IMR-90 (cell line): ENCODE data around the gene TVP23A. TPM values are rescaled to one million over a fixed set of nuclear protein-coding genes. Genes with fewer than 3 reads are reported as not detected.
"Not testable (repeated sequence)": the region's sequence is repeated elsewhere in the genome, so short reads cannot be mapped to it uniquely, and the experiment has no call there.

Experiments used
- ATAC-seq: fragments of 200-7000 bp; cut with Tn5 transposase; 2 replicates; pipeline ENCODE4 v1.9.1; 2020; ENCODE audit warnings: low read depth, mild to moderate bottlenecking, moderate library complexity
- BruUV-seq: library from RNA; stranded (reverse); fragments of 400-500 nt; replicated peaks from 2 replicates; lab custom pipeline; 2021; lab: Mats Ljungman, UMichigan
- CTCF ChIA-PET: fragments of 300-600 bp; formaldehyde crosslinking; extraction: SDS; loops from one replicate; lab custom pipeline; 2021; ENCODE audit warnings: antibody characterized with exemption; lab: Yijun Ruan, JAX
- POLR2A ChIA-PET: fragments of 300-600 bp; sonication (Branson Sonifier 250); formaldehyde crosslinking; loops from one replicate; lab custom pipeline; 2022; ENCODE audit warnings: antibody characterized with exemption; ENCODE audit not compliant: unreplicated experiment; lab: Charles Lee
- DNase-seq: peaks from one replicate; pipeline ENCODE4 v3.0.0; 2013
- H2AFZ ChIP-seq: replicated peaks from 2 replicates; pipeline ENCODE3; 2013; ENCODE audit warnings: low read length, mild to moderate bottlenecking; ENCODE audit not compliant: poor library complexity
- H2AK5ac ChIP-seq: 2 replicates; pipeline ENCODE4 v1.6.1; 2013; ENCODE audit warnings: low read depth, low read length, inconsistent platforms
- H2AK9ac ChIP-seq: replicated peaks from 2 replicates; pipeline ENCODE3; 2013; ENCODE audit warnings: mild to moderate bottlenecking, low read depth, low read length, moderate library complexity; ENCODE audit not compliant: poor library complexity
- H2BK120ac ChIP-seq: 2 replicates; pipeline ENCODE4 v1.6.1; 2013; ENCODE audit warnings: low read depth, low read length, inconsistent platforms
- H2BK15ac ChIP-seq: 3 replicates; pipeline ENCODE4 v1.6.1; 2013; ENCODE audit warnings: low read depth, low read length, inconsistent platforms
- H2BK20ac ChIP-seq: 2 replicates; pipeline ENCODE4 v1.6.1; 2013; ENCODE audit warnings: low read depth, mild to moderate bottlenecking, inconsistent platforms, low read length, moderate library complexity
- H2BK5ac ChIP-seq: 2 replicates; pipeline ENCODE4 v1.6.1; 2013; ENCODE audit warnings: mild to moderate bottlenecking, low read depth, low read length, inconsistent platforms; ENCODE audit not compliant: poor library complexity, severe bottlenecking
- H3K14ac ChIP-seq: replicated peaks from 2 replicates; pipeline ENCODE4 v1.6.1; 2013; ENCODE audit warnings: low read depth, low read length, inconsistent platforms
- H3K18ac ChIP-seq: 2 replicates; pipeline ENCODE4 v1.6.1; 2013; ENCODE audit warnings: low read depth, low read length, control low read depth
- H3K23ac ChIP-seq: 2 replicates; pipeline ENCODE4 v1.6.1; 2013; ENCODE audit warnings: low read depth, low read length, inconsistent platforms
- H3K27ac ChIP-seq: 2 replicates; pipeline ENCODE4 v1.5.1; 2013; ENCODE audit warnings: mild to moderate bottlenecking, control low read depth, low read length; ENCODE audit not compliant: insufficient read depth
- H3K27me3 ChIP-seq: 2 replicates; pipeline ENCODE4 v1.6.1; 2013; ENCODE audit warnings: low read length; ENCODE audit not compliant: control insufficient read depth, insufficient read depth
- H3K36me3 ChIP-seq: 2 replicates; pipeline ENCODE4 v1.6.1; 2013; ENCODE audit warnings: low read length, mixed read lengths; ENCODE audit not compliant: control insufficient read depth, insufficient read depth
- H3K4ac ChIP-seq: 2 replicates; pipeline ENCODE4 v1.6.1; 2013; ENCODE audit warnings: low read depth, low read length, inconsistent platforms
- H3K4me1 ChIP-seq: 2 replicates; pipeline ENCODE4 v1.6.1; 2013; ENCODE audit warnings: low read length, mixed read lengths; ENCODE audit not compliant: control insufficient read depth, insufficient read depth
- H3K4me2 ChIP-seq: 2 replicates; pipeline ENCODE4 v1.6.1; 2013; ENCODE audit warnings: low read depth, mild to moderate bottlenecking, control low read depth, low read length, moderate library complexity
- H3K4me3 ChIP-seq: 2 replicates; pipeline ENCODE4 v1.5.1; 2013; ENCODE audit warnings: low read depth, mild to moderate bottlenecking, control low read depth, low read length, moderate library complexity; ENCODE audit not compliant: insufficient read depth
- H3K56ac ChIP-seq: 2 replicates; pipeline ENCODE4 v1.6.1; 2013; ENCODE audit warnings: low read length, inconsistent platforms; ENCODE audit not compliant: insufficient read depth; ENCODE audit errors: extremely low read depth
- H3K79me1 ChIP-seq, 2 experiments: 2 replicates each; pipeline ENCODE4 v1.6.1; 2013; ENCODE audit warnings: low read length in 2 of 2, inconsistent platforms in 1 of 2, low read depth in 1 of 2
- H3K9ac ChIP-seq: 2 replicates; pipeline ENCODE4 v1.6.1; 2013; ENCODE audit warnings: low read depth, low read length, control low read depth
- H3K9me1 ChIP-seq: 2 replicates; pipeline ENCODE4 v1.6.1; 2013; ENCODE audit warnings: low read length, inconsistent platforms; ENCODE audit not compliant: insufficient read depth
- H3K9me3 ChIP-seq: 2 replicates; pipeline ENCODE4 v1.6.1; 2013; ENCODE audit warnings: low read length; ENCODE audit not compliant: control insufficient read depth, insufficient read depth
- H4K20me1 ChIP-seq: 2 replicates; pipeline ENCODE4 v1.6.1; 2013; ENCODE audit warnings: low read length, inconsistent platforms; ENCODE audit not compliant: insufficient read depth
- H4K5ac ChIP-seq: 2 replicates; pipeline ENCODE4 v1.6.1; 2013; ENCODE audit warnings: mild to moderate bottlenecking, low read depth, low read length, control low read depth
- H4K8ac ChIP-seq, 2 experiments: 2 replicates each; pipeline ENCODE4 v1.6.1; 2013; ENCODE audit warnings: low read depth in 2 of 2, low read length in 2 of 2, control low read depth in 1 of 2, inconsistent platforms in 1 of 2
- H4K91ac ChIP-seq: 2 replicates; pipeline ENCODE4 v1.6.1; 2013; ENCODE audit warnings: low read depth, low read length, inconsistent platforms; ENCODE audit not compliant: insufficient read depth
- CEBPB ChIP-seq: IDR thresholded peaks from 2 replicates; pipeline ENCODE4 v1.6.1; 2012; ENCODE audit warnings: low read depth, low read length, improper control_type of control experiment
- MAFK ChIP-seq: IDR thresholded peaks from 2 replicates; pipeline ENCODE4 v1.6.1; 2012; ENCODE audit warnings: low read depth, low read length, improper control_type of control experiment
- MXI1 ChIP-seq: IDR thresholded peaks from 2 replicates; pipeline ENCODE4 v1.6.1; 2012; ENCODE audit warnings: low read depth, mild to moderate bottlenecking, low read length, moderate library complexity, borderline replicate concordance
- POLR2A ChIP-seq: IDR thresholded peaks from 2 replicates; pipeline ENCODE4 v1.6.1; 2012; ENCODE audit warnings: mild to moderate bottlenecking, low read depth, low read length
- RAD21 ChIP-seq: IDR thresholded peaks from 2 replicates; pipeline ENCODE4 v1.6.1; 2012; ENCODE audit warnings: low read length, improper control_type of control experiment
- RFX5 ChIP-seq: IDR thresholded peaks from 2 replicates; pipeline ENCODE4 v1.8.0; 2012; ENCODE audit warnings: low read depth, mild to moderate bottlenecking, low read length, moderate library complexity
- WGBS, 2 experiments: methylation state at CpG; one replicate each; pipeline versions ENCODE4 v1.1.5 to v1.1.7; 2013; ENCODE audit warnings: missing lambda C conversion rate in 2 of 2; ENCODE audit not compliant: insufficient read length in 1 of 2; ENCODE audit errors: extremely low coverage in 2 of 2; 5-methylcytosine and 5-hydroxymethylcytosine counted together
- dilution Hi-C: fragments of 300-500 bp; cut with HindIII; formaldehyde crosslinking; loops from one replicate; pipeline ENCODE4 v1.14.3; 2018; ENCODE audit warnings: low sequenced_read_pairs; ENCODE audit not compliant: unreplicated experiment
- in situ Hi-C: fragments of 300-500 bp; cut with MboI; formaldehyde crosslinking; loops from 3 replicates; pipeline ENCODE4 v1.14.3; 2019; ENCODE audit warnings: low sequenced_read_pairs, inconsistent platforms, mixed read lengths
- intact Hi-C: fragments of 100-400 bp; cut with micrococcal nuclease; formaldehyde crosslinking; loops from 2 replicates; pipeline ENCODE4 v1.10.0; 2022
- polyA plus RNA-seq, 3 experiments: library from polyadenylated mRNA; depleted of rRNA; stranded (reverse); fragments of >200 nt; gene quantifications; 2 replicates each; pipeline ENCODE4 v1.2.3, GENCODE V29; 2012; ENCODE audit warnings: low replicate concordance in 1 of 3
- total RNA-seq: library from RNA; depleted of rRNA; stranded (reverse); fragments of >200 nt; gene quantifications from 2 replicates; pipeline ENCODE4 v1.2.3, GENCODE V29; 2012
- TF ChIP-seq, protein P1 (sequence below): conservative IDR thresholded peaks from 2 replicates; pipeline ENCODE4 v1.5.1; 2012; ENCODE audit warnings: mild to moderate bottlenecking, low read depth, low read length, improper control_type of control experiment

TVP23A gene
- total and polyA plus RNA-seq, 2 of the 4 experiments (the other 2 are of a cell fraction): not detected

DNA sequence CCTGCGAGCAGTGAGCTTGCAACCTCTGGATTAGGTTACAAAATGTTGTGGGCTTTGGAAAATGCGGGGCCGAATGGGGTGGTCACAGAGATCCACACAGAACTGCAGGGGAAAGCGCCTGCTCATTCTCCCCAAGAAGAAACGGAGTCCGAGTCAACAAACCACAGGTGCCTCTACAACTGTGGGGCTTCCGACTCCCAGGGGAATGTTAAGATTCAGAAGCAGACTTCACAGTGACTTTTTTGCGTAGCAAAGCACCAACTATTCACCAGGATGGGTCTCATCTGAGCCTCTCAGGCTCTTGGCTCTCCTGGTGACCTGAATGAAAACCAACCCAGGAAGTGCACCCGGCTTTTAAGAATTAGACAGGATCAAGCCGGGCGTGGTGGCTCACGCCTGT lies 41.2 kb downstream of the TVP23A start:
- in situ Hi-C loops: no loop called here
- WGBS, 2 experiments: 85% methylated on average over 5 of the region's 12 CpGs; no CpG with 5 or more reads in 1 of the 2 experiments

DNA sequence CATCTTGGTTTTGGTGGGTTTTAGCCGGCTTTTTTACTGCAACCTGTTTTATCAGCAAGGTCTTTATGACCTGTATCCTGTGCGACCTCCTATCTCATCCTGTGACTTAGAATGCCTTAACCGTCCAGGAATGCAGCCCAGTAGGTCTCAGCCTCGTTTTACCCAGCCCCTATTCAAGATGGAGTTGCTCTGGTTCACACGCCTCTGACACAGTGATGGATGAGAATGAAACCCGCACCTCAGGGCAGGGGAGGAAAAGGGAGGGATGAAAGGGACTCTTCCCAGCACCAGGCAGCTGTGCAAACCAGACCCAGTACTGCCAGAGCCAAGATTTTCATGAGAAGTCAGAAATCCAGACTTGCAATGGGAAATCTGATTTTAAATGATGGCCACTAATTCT lies 41.7 kb downstream of the TVP23A start:
- H3K23ac ChIP-seq, H3K9me1 ChIP-seq, H3K4ac ChIP-seq, H3K79me1 ChIP-seq, in situ Hi-C loops, H2AK5ac ChIP-seq, H4K91ac ChIP-seq, H2BK20ac ChIP-seq, dilution Hi-C loops, H3K27me3 ChIP-seq, H3K4me2 ChIP-seq, H2BK5ac ChIP-seq, H2BK120ac ChIP-seq, BruUV-seq, H4K5ac ChIP-seq, H2AK9ac ChIP-seq, H3K18ac ChIP-seq, H4K8ac ChIP-seq, H2BK15ac ChIP-seq, H3K56ac ChIP-seq, H2AFZ ChIP-seq, CTCF ChIA-PET, H3K9me3 ChIP-seq, H3K36me3 ChIP-seq, ATAC-seq, DNase-seq, H3K14ac ChIP-seq, intact Hi-C loops, H3K4me3 ChIP-seq, POLR2A ChIA-PET, H4K20me1 ChIP-seq, H3K9ac ChIP-seq, H3K27ac ChIP-seq, H3K4me1 ChIP-seq: not testable (repeated sequence)
- WGBS, 2 experiments: no CpG with 5 or more reads among the region's 6 CpGs

More for the DNA sequence above, 41.2 kb downstream of the TVP23A start:
- Histone ChIP-seq H3K14ac (no peak overlapping the region), H2AK5ac (no peak overlapping the region), H3K27me3 (peaks cover 5% of the 10 kb centered on the region), H2BK120ac (no peak overlapping the region), H4K5ac (no peak overlapping the region), H2AFZ (no peak overlapping the region), H3K18ac (no peak overlapping the region), H2AK9ac (no peak overlapping the region), H3K27ac (no peak overlapping the region), H2BK20ac (no peak overlapping the region), H2BK15ac (no peak overlapping the region), H3K4ac (no peak overlapping the region), H3K23ac (no peak overlapping the region), H3K4me1 (no peaks in the 10 kb centered on the region), H3K36me3 (no peaks in the 10 kb centered on the region), H3K56ac (no peak overlapping the region), H2BK5ac (no peak overlapping the region), H4K20me1 (no peaks in the 10 kb centered on the region), H3K9ac (no peak overlapping the region), H3K9me3 (no peaks in the 10 kb centered on the region), H3K4me2 (no peak overlapping the region), H3K9me1 (peaks cover 6% of the 10 kb centered on the region; the same call in 1 of the 2 replicates), H4K8ac (no peak overlapping the region), H3K4me3 (no peak overlapping the region), H3K79me1 (no peaks in the 10 kb centered on the region), H4K91ac (no peak overlapping the region)
- dilution Hi-C loops: no loop called here
- no TSS peak for BruUV-seq
- DNase-seq: no peak
- no peak for ATAC-seq
- ChIA-PET POLR2A (no interaction called here), CTCF (no interaction called here)
- intact Hi-C loops: no loop called here
- TF ChIP-seq CEBPB (no peak), RFX5 (no peak), MAFK (no peak), RAD21 (no peak), POLR2A (no peak), MXI1 (no peak)
- TF ChIP-seq, protein P1, sequence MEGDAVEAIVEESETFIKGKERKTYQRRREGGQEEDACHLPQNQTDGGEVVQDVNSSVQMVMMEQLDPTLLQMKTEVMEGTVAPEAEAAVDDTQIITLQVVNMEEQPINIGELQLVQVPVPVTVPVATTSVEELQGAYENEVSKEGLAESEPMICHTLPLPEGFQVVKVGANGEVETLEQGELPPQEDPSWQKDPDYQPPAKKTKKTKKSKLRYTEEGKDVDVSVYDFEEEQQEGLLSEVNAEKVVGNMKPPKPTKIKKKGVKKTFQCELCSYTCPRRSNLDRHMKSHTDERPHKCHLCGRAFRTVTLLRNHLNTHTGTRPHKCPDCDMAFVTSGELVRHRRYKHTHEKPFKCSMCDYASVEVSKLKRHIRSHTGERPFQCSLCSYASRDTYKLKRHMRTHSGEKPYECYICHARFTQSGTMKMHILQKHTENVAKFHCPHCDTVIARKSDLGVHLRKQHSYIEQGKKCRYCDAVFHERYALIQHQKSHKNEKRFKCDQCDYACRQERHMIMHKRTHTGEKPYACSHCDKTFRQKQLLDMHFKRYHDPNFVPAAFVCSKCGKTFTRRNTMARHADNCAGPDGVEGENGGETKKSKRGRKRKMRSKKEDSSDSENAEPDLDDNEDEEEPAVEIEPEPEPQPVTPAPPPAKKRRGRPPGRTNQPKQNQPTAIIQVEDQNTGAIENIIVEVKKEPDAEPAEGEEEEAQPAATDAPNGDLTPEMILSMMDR: no peak
